Natural killer cell (primary cell): Measurements from ENCODE around the gene LYRM4. TPM values are rescaled to one million over a fixed set of nuclear protein-coding genes. Genes with fewer than 3 reads are reported as not detected.

Source experiments
- ATAC-seq, 3 donors: fragments of 150-1000 bp in 2 of 3; fragments of 200-7000 bp in 1 of 3; cut with Tn5 transposase; 1 replicate in 1 of 3; 2 replicates in 2 of 3; pipeline ENCODE4 v1.10.0; 2021; ENCODE audit warnings: mild to moderate bottlenecking in 2 of 3, moderate library complexity in 2 of 3
- DNase-seq, 2 donors: peaks; one replicate each; pipeline versions ENCODE4 v3.0.0 to v3.0.0-alpha.2; 2013 to 2021; ENCODE audit warnings: mixed read lengths in 1 of 2
- H3K27ac ChIP-seq: one replicate; pipeline ENCODE4 v1.5.1; 2013; ENCODE audit warnings: mild to moderate bottlenecking, low read length
- H3K27me3 ChIP-seq: one replicate; pipeline ENCODE4 v1.6.1; 2013; ENCODE audit warnings: low read length; ENCODE audit not compliant: control insufficient read depth, insufficient read depth
- H3K36me3 ChIP-seq: one replicate; pipeline ENCODE4 v1.6.1; 2013; ENCODE audit warnings: low read length; ENCODE audit not compliant: control insufficient read depth, insufficient read depth
- H3K4me1 ChIP-seq: one replicate; pipeline ENCODE4 v1.6.1; 2013; ENCODE audit warnings: low read length; ENCODE audit not compliant: control insufficient read depth, insufficient read depth
- H3K4me3 ChIP-seq: one replicate; pipeline ENCODE4 v1.5.1; 2013; ENCODE audit warnings: low read length
- H3K9me3 ChIP-seq: one replicate; pipeline ENCODE4 v1.6.1; 2013; ENCODE audit warnings: low read length; ENCODE audit not compliant: control insufficient read depth, insufficient read depth
- H3K27ac Mint-ChIP-seq, 2 donors: one replicate each; pipeline ENCODE4 v1.8.0; 2022; ENCODE audit warnings: mild to moderate bottlenecking in 2 of 2, mixed read lengths in 2 of 2, moderate library complexity in 1 of 2
- H3K27me3 Mint-ChIP-seq, 2 donors: one replicate each; pipeline ENCODE4 v1.8.0; 2022; ENCODE audit warnings: low read depth in 2 of 2, mixed read lengths in 2 of 2
- H3K36me3 Mint-ChIP-seq: one replicate; pipeline ENCODE4 v1.8.0; 2022; ENCODE audit warnings: mixed read lengths
- H3K4me1 Mint-ChIP-seq, 2 donors: one replicate each; pipeline ENCODE4 v1.8.0; 2022; ENCODE audit warnings: mixed read lengths in 2 of 2
- H3K4me3 Mint-ChIP-seq: one replicate; pipeline ENCODE4 v1.8.0; 2022; ENCODE audit warnings: mild to moderate bottlenecking, moderate library complexity, mixed read lengths
- H3K9me3 Mint-ChIP-seq, 2 donors: one replicate each; pipeline ENCODE4 v1.8.0; 2022; ENCODE audit warnings: mixed read lengths in 2 of 2
- CTCF ChIP-seq: fragments of 200-600 bp; IDR thresholded peaks from one replicate; pipeline ENCODE4 v1.8.0; 2022; ENCODE audit warnings: antibody characterized with exemption
- WGBS: methylation state at CpG from one replicate; pipeline ENCODE4 v1.1.7; 2013; ENCODE audit warnings: missing lambda C conversion rate; ENCODE audit not compliant: insufficient coverage; 5-methylcytosine and 5-hydroxymethylcytosine counted together
- intact Hi-C: fragments of 100-400 bp; cut with micrococcal nuclease; formaldehyde crosslinking; loops from one replicate; pipeline ENCODE4 v1.14.2; 2022
- total RNA-seq, 4 donors: library from RNA; stranded (reverse); fragments of 120-200 nt in 1 of 4; gene quantifications; one replicate each; pipeline versions ENCODE4 v1.2.3 to v1.2.4, GENCODE V29; 2013 to 2022

LYRM4 gene
- total RNA-seq, 3 donors from 2014 or later (not counting 1 experiment from before 2014, with no cell fraction given) = 9.1 to 11.4 (median 11.1) TPM

GRCh38 chr6:5294392-5295211, 33.9 kb upstream of the LYRM4 start:
- intact Hi-C loops = no loop called here
- peaks cover 8% of the 10 kb centered on the region for H3K4me1 ChIP-seq
- H3K4me3 ChIP-seq = no peak overlapping the region
- H3K27ac ChIP-seq = no peak overlapping the region
- no peak for TF ChIP-seq CTCF
- Mint-ChIP-seq H3K27me3 (no peaks in the 10 kb centered on the region), H3K4me3 (no peak overlapping the region), H3K36me3 (no peaks in the 10 kb centered on the region), H3K27ac (peak overlapping the region; percentile 3 to 11), H3K4me1 (peaks cover 33 to 37% of the 10 kb centered on the region in 2 donors), H3K9me3 (no peaks in the 10 kb centered on the region)
- no peaks in the 10 kb centered on the region for H3K36me3 ChIP-seq
- peak in 2 of 3 donors; percentile 44 to 55 for ATAC-seq
- 53% methylated on average over 8 of the region's 11 CpGs for WGBS
- DNase-seq = no peak
- H3K9me3 ChIP-seq = no peaks in the 10 kb centered on the region
- H3K27me3 ChIP-seq = no peaks in the 10 kb centered on the region

GRCh38 chr6:5293692-5294091, 32.9 kb upstream of the LYRM4 start:
- Histone ChIP-seq H3K27me3 (no peaks in the 10 kb centered on the region), H3K36me3 (no peaks in the 10 kb centered on the region), H3K4me1 (peaks cover 8% of the 10 kb centered on the region), H3K4me3 (no peak overlapping the region), H3K27ac (no peak overlapping the region), H3K9me3 (no peaks in the 10 kb centered on the region)
- no peak for TF ChIP-seq CTCF
- 100% methylated on average over 1 of the region's 2 CpGs for WGBS
- Mint-ChIP-seq H3K27me3 (no peaks in the 10 kb centered on the region), H3K36me3 (no peaks in the 10 kb centered on the region), H3K9me3 (no peaks in the 10 kb centered on the region), H3K4me3 (no peak overlapping the region), H3K4me1 (peaks cover 37 to 38% of the 10 kb centered on the region in 2 donors), H3K27ac (peak overlapping the region; percentile 3 to 11)
- intact Hi-C loops = no loop called here
- no peak for DNase-seq
- ATAC-seq = no peak

GRCh38 chr6:5292154-5292553, 31.4 kb upstream of the LYRM4 start:
- H3K36me3 ChIP-seq = no peaks in the 10 kb centered on the region
- no peak for TF ChIP-seq CTCF
- H3K27me3 Mint-ChIP-seq = no peaks in the 10 kb centered on the region
- no peaks in the 10 kb centered on the region for H3K9me3 ChIP-seq
- no peak overlapping the region for H3K27ac ChIP-seq
- no peak overlapping the region for H3K4me3 ChIP-seq
- no peaks in the 10 kb centered on the region for H3K36me3 Mint-ChIP-seq
- intact Hi-C loops = no loop called here
- peaks cover 48% of the 10 kb centered on the region in 2 donors for H3K4me1 Mint-ChIP-seq
- H3K4me3 Mint-ChIP-seq = no peak overlapping the region
- ATAC-seq (no peak), DNase-seq (no peak)
- H3K27me3 ChIP-seq = no peaks in the 10 kb centered on the region
- WGBS = 94% methylated on average over 1 of the region's 1 CpG
- H3K4me1 ChIP-seq = peaks cover 8% of the 10 kb centered on the region
- H3K9me3 Mint-ChIP-seq = no peaks in the 10 kb centered on the region
- no peak overlapping the region for H3K27ac Mint-ChIP-seq

GRCh38 chr6:5290500-5290899, 29.8 kb upstream of the LYRM4 start:
- ATAC-seq (no peak), DNase-seq (no peak)
- Mint-ChIP-seq H3K36me3 (no peaks in the 10 kb centered on the region), H3K9me3 (no peaks in the 10 kb centered on the region), H3K27me3 (no peaks in the 10 kb centered on the region), H3K27ac (no peak overlapping the region), H3K4me1 (peaks cover 45 to 46% of the 10 kb centered on the region in 2 donors), H3K4me3 (no peak overlapping the region)
- no peak for TF ChIP-seq CTCF
- Histone ChIP-seq H3K9me3 (no peaks in the 10 kb centered on the region), H3K36me3 (no peaks in the 10 kb centered on the region), H3K4me1 (peaks cover 8% of the 10 kb centered on the region), H3K27ac (no peak overlapping the region), H3K27me3 (no peaks in the 10 kb centered on the region), H3K4me3 (no peak overlapping the region)
- intact Hi-C loops = no loop called here
